Cardiac fibroblast (primary cell): Measurements from ENCODE around the gene TPD52L2.
"Not testable (repeated sequence)": the region's sequence is repeated elsewhere in the genome, so short reads cannot be mapped to it uniquely, and the experiment has no call there.

Source experiments
- DNase-seq, 2 donors: peaks; one replicate each; pipeline versions ENCODE4 v3.0.0 to v3.0.0-alpha.2; 2010; ENCODE audit warnings: low read depth in 2 of 2
- H3K4me3 ChIP-seq, 2 donors: replicated peaks in 1 of 2; 1 replicate in 1 of 2; 2 replicates in 1 of 2; pipeline ENCODE4 v1.5.1; 2011; ENCODE audit warnings: low read depth in 2 of 2, low read length in 2 of 2, mild to moderate bottlenecking in 2 of 2, moderate library complexity in 1 of 2
- TF ChIP-seq, protein P1 (sequence below): IDR thresholded peaks from one replicate; pipeline ENCODE4 v1.5.1; 2011; ENCODE audit warnings: low read depth, mild to moderate bottlenecking, low read length, inconsistent platforms

Gene TPD52L2

DNA sequence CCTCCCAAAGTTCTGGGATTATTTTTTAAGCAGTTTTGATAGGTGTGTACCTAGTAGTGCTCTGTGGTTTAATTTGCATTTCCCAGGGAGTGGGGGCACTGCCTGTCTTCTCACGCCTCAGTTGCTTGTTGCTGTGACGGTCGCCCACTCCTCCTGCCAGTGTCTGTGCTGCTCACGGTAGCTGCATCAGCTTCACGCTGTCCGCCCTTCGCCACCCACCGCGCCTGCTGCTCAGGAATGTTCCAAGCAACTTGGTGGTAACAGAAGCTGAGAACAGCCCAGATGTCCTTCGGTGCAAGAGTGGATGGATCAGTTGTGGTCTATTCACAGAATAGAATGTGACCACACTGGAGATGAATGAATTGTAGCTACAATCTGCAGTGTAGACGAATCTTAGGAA lies 52.7 kb downstream of the TPD52L2 start:
- no peak for DNase-seq
- TF ChIP-seq, protein P1, sequence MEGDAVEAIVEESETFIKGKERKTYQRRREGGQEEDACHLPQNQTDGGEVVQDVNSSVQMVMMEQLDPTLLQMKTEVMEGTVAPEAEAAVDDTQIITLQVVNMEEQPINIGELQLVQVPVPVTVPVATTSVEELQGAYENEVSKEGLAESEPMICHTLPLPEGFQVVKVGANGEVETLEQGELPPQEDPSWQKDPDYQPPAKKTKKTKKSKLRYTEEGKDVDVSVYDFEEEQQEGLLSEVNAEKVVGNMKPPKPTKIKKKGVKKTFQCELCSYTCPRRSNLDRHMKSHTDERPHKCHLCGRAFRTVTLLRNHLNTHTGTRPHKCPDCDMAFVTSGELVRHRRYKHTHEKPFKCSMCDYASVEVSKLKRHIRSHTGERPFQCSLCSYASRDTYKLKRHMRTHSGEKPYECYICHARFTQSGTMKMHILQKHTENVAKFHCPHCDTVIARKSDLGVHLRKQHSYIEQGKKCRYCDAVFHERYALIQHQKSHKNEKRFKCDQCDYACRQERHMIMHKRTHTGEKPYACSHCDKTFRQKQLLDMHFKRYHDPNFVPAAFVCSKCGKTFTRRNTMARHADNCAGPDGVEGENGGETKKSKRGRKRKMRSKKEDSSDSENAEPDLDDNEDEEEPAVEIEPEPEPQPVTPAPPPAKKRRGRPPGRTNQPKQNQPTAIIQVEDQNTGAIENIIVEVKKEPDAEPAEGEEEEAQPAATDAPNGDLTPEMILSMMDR, result no peak
- H3K4me3 ChIP-seq, result no peak overlapping the region

GRCh38 chr20:63919130-63919529 lies 54.1 kb downstream of the TPD52L2 start:
- no peak overlapping the region for H3K4me3 ChIP-seq
- TF ChIP-seq, protein P1, result no peak

GRCh38 chr20:63920226-63920625 lies 55.2 kb downstream of the TPD52L2 start:
- no peak overlapping the region for H3K4me3 ChIP-seq
- TF ChIP-seq, protein P1, result no peak
- no peak for DNase-seq

More at GRCh38 chr20:63919130-63919529, 54.1 kb downstream of the TPD52L2 start:
- no peak for DNase-seq

- H3K4me3 ChIP-seq, result no peak overlapping the region
- peak in 1 of 2 donors; percentile 56 for DNase-seq
- TF ChIP-seq, protein P1, result no peak
Observed at GRCh38 chr20:63923651-63924050, 58.6 kb downstream of the TPD52L2 start.

DNA sequence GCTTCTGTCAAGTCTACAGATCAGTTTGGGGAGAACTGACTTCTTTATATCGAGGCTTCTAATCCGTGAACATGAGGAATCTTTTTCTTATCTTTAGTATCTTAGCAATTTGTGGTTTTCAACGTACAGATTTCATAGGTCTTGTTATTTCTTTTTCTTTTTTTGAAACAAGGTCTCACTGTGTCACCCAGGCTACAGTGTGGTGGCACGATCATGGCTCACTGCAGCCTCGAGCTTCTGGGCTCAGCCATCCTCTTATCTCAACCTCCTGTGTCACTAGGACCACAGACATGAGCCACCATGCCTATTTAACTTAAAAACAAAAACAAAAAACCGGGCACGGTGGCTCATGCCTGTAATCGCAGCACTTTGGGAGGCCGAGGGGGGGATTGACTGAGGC lies 59.2 kb downstream of the TPD52L2 start:
- no peak for DNase-seq
- no peak overlapping the region for H3K4me3 ChIP-seq
- TF ChIP-seq, protein P1, result no peak

DNA sequence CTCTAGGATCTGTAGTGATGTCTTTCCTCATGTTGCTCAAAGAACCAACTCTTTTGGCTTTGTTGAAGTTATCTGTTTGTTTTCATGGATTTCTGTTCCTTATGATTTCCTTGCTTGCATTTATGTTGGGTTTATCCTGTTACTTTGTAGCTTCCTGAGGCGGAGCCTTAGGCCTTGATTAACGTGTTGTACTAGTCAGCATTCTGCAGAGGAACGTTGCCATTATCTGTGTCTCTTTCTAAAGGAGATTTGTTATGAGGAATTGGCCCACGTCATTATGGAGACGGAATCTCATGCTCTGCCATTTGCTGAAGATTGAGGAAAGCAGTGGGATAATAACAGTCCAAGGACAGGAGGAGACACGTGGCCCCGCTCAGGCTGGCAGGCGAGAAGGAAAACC lies 61.2 kb downstream of the TPD52L2 start:
- H3K4me3 ChIP-seq, result no peak overlapping the region
- no peak for DNase-seq
- TF ChIP-seq, protein P1, result no peak

GRCh38 chr20:63929071-63929470 lies 64.0 kb downstream of the TPD52L2 start:
- no peak for DNase-seq
- TF ChIP-seq, protein P1, result no peak
- no peak overlapping the region for H3K4me3 ChIP-seq

DNA sequence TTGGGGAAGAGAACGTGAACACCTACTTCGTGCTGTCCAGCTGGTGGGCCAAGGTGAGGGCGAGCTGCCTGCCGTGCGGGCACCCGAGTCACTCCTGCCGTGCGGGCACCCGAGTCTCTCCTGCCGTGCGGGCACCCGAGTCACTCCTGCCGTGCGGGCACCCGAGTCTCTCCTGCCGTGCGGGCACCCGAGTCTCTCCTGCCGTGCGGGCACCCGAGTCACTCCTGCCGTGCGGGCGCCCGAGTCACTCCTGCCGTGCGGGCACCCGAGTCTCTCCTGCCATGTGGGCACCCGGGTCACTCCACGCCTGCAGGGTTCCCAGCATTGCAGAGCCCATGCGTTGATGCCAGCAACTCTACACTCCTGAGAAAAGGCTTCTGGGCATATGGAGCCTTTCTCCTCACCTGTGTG lies 64.4 kb downstream of the TPD52L2 start:
- DNase-seq, H3K4me3 ChIP-seq: not testable (repeated sequence)
